H9 (cell line): ENCODE data around the gene KDR. TPM values are rescaled to one million over a fixed set of nuclear protein-coding genes. Genes with fewer than 3 reads are reported as not detected.

ENCODE experiments used
- DNase-seq: peaks from one replicate; pipeline ENCODE4 v3.0.0-alpha.2; 2017
- H2AFZ ChIP-seq: one replicate; pipeline ENCODE4 v1.6.1; 2013; ENCODE audit warnings: mild to moderate bottlenecking, low read length, control low read depth, moderate library complexity
- H2AK5ac ChIP-seq: 2 replicates; pipeline ENCODE4 v1.6.1; 2013; ENCODE audit warnings: low read length, control low read depth, mixed read lengths; ENCODE audit not compliant: insufficient read length
- H2BK120ac ChIP-seq: one replicate; pipeline ENCODE4 v1.6.1; 2013; ENCODE audit warnings: low read depth, mild to moderate bottlenecking, low read length, control low read depth, inconsistent platforms; ENCODE audit not compliant: poor library complexity, severe bottlenecking
- H2BK12ac ChIP-seq: 2 replicates; pipeline ENCODE4 v1.6.1; 2013; ENCODE audit warnings: low read length, control low read depth, mixed read lengths, low read depth; ENCODE audit not compliant: insufficient read length
- H2BK15ac ChIP-seq: 2 replicates; pipeline ENCODE4 v1.6.1; 2013; ENCODE audit warnings: low read depth, low read length, control low read depth
- H2BK20ac ChIP-seq: one replicate; pipeline ENCODE4 v1.6.1; 2013; ENCODE audit warnings: low read depth, mild to moderate bottlenecking, low read length, control low read depth, inconsistent platforms; ENCODE audit not compliant: poor library complexity, severe bottlenecking
- H2BK5ac ChIP-seq: 2 replicates; pipeline ENCODE4 v1.6.1; 2013; ENCODE audit warnings: low read length, control low read depth, mixed read lengths; ENCODE audit not compliant: insufficient read length
- H3K14ac ChIP-seq: 2 replicates; pipeline ENCODE4 v1.6.1; 2013; ENCODE audit warnings: low read length, control low read depth; ENCODE audit not compliant: insufficient read depth
- H3K18ac ChIP-seq: 2 replicates; pipeline ENCODE4 v1.6.1; 2013; ENCODE audit warnings: low read depth, mild to moderate bottlenecking, mixed read lengths, low read length, control low read depth; ENCODE audit not compliant: insufficient read length
- H3K23ac ChIP-seq: 2 replicates; pipeline ENCODE4 v1.6.1; 2013; ENCODE audit warnings: low read length, control low read depth, mixed read lengths, low read depth; ENCODE audit not compliant: insufficient read length
- H3K23me2 ChIP-seq: 2 replicates; pipeline ENCODE4 v1.6.1; 2013; ENCODE audit warnings: low read depth, mild to moderate bottlenecking, mixed read lengths, low read length, control low read depth; ENCODE audit not compliant: insufficient read length, poor library complexity, severe bottlenecking
- H3K27ac ChIP-seq: 2 replicates; pipeline ENCODE4 v1.5.1; 2013; ENCODE audit warnings: low read length, control low read depth, mixed read lengths, low read depth; ENCODE audit not compliant: insufficient read length
- H3K27me3 ChIP-seq: 2 replicates; pipeline ENCODE4 v1.6.1; 2013; ENCODE audit warnings: low read length, control low read depth, inconsistent platforms; ENCODE audit not compliant: insufficient read depth
- H3K4ac ChIP-seq: 2 replicates; pipeline ENCODE4 v1.6.1; 2013; ENCODE audit warnings: low read depth, mild to moderate bottlenecking, control low read depth, inconsistent platforms, low read length, moderate library complexity
- H3K4me1 ChIP-seq: 2 replicates; pipeline ENCODE4 v1.6.1; 2013; ENCODE audit warnings: low read length, control low read depth, inconsistent platforms; ENCODE audit not compliant: insufficient read depth
- H3K4me2 ChIP-seq: 2 replicates; pipeline ENCODE4 v1.6.1; 2013; ENCODE audit warnings: low read length, control low read depth, mixed read lengths; ENCODE audit not compliant: insufficient read length, insufficient read depth
- H3K56ac ChIP-seq: 2 replicates; pipeline ENCODE4 v1.6.1; 2013; ENCODE audit warnings: low read depth, mild to moderate bottlenecking, mixed read lengths, low read length, control low read depth; ENCODE audit not compliant: insufficient read length
- H3K79me1 ChIP-seq: 2 replicates; pipeline ENCODE4 v1.6.1; 2013; ENCODE audit warnings: low read depth, mild to moderate bottlenecking, moderate library complexity, low read length, control low read depth, inconsistent platforms; ENCODE audit not compliant: insufficient read depth, poor library complexity, severe bottlenecking
- H3K79me2 ChIP-seq: 2 replicates; pipeline ENCODE4 v1.6.1; 2013; ENCODE audit warnings: low read length, control low read depth, inconsistent platforms; ENCODE audit not compliant: insufficient read depth
- H3K9ac ChIP-seq: 2 replicates; pipeline ENCODE4 v1.6.1; 2013; ENCODE audit warnings: low read length, control low read depth, mixed read lengths; ENCODE audit not compliant: insufficient read length; ENCODE audit errors: extremely low read depth
- H3K9me3 ChIP-seq: one replicate; pipeline ENCODE4 v1.6.1; 2013; ENCODE audit warnings: low read depth, low read length, inconsistent platforms; ENCODE audit not compliant: control insufficient read depth
- H3T11ph ChIP-seq: one replicate; pipeline ENCODE4 v1.6.1; 2013; ENCODE audit warnings: mild to moderate bottlenecking, low read length, control low read depth, inconsistent platforms
- H4K20me1 ChIP-seq: one replicate; pipeline ENCODE4 v1.6.1; 2013; ENCODE audit not compliant: control insufficient read depth, insufficient read length, insufficient read depth
- H4K5ac ChIP-seq: 2 replicates; pipeline ENCODE4 v1.6.1; 2013; ENCODE audit warnings: low read depth, mild to moderate bottlenecking, mixed read lengths, low read length, control low read depth; ENCODE audit not compliant: insufficient read length
- H4K8ac ChIP-seq: replicated peaks from 2 replicates; pipeline ENCODE4 v1.6.1; 2013; ENCODE audit warnings: low read length, control low read depth, mixed read lengths, low read depth; ENCODE audit not compliant: insufficient read length
- H4K91ac ChIP-seq: 2 replicates; pipeline ENCODE4 v1.6.1; 2013; ENCODE audit warnings: low read depth, mild to moderate bottlenecking, moderate library complexity, mixed read lengths, low read length, control low read depth; ENCODE audit not compliant: insufficient read length
- H3K27ac Mint-ChIP-seq, 3 experiments: 2 replicates in 2 of 3; 3 replicates in 1 of 3; pipeline ENCODE4 v1.8.0; 2020 to 2021; ENCODE audit warnings: mixed read lengths in 3 of 3, mild to moderate bottlenecking in 1 of 3, moderate library complexity in 1 of 3
- H3K27me3 Mint-ChIP-seq: 2 replicates; pipeline ENCODE4 v1.8.0; 2021; ENCODE audit warnings: low read depth, mild to moderate bottlenecking, moderate library complexity, mixed read lengths
- H3K36me3 Mint-ChIP-seq, 3 experiments: 2 replicates in 2 of 3; 3 replicates in 1 of 3; pipeline ENCODE4 v1.8.0; 2020 to 2021; ENCODE audit warnings: low read depth in 3 of 3, mixed read lengths in 3 of 3; ENCODE audit not compliant: insufficient read depth in 1 of 3
- H3K4me1 Mint-ChIP-seq, 2 experiments: 2 replicates each; pipeline ENCODE4 v1.8.0; 2020; ENCODE audit warnings: mixed read lengths in 2 of 2
- H3K4me3 Mint-ChIP-seq, 2 experiments: 2 replicates in 1 of 2; 3 replicates in 1 of 2; pipeline ENCODE4 v1.8.0; 2020 to 2021; ENCODE audit warnings: mild to moderate bottlenecking in 2 of 2, mixed read lengths in 2 of 2, moderate library complexity in 1 of 2
- H3K9me3 Mint-ChIP-seq, 2 experiments: 2 replicates in 1 of 2; 3 replicates in 1 of 2; pipeline ENCODE4 v1.8.0; 2020; ENCODE audit warnings: mild to moderate bottlenecking in 2 of 2, mixed read lengths in 2 of 2, moderate library complexity in 1 of 2
- WGBS: extraction: QIAGEN DNeasy Blood & Tissue Kit; methylation state at CpG from one replicate; pipeline ENCODE4 v1.1.7; 2013; ENCODE audit warnings: missing lambda C conversion rate, low lambda C conversion rate, mixed read lengths; ENCODE audit not compliant: insufficient read length; ENCODE audit errors: extremely low coverage; 5-methylcytosine and 5-hydroxymethylcytosine counted together
- total RNA-seq: library from RNA; stranded (reverse); gene quantifications from 2 replicates; pipeline ENCODE4 v1.2.1, GENCODE V29; 2021
- TF ChIP-seq, protein P1 (sequence below): fragments of 200-600 bp; sonication (generic); conservative IDR thresholded peaks from 3 replicates; pipeline ENCODE4 v1.8.0; 2021; ENCODE audit warnings: antibody characterized with exemption, mild to moderate bottlenecking

Gene KDR
- total RNA-seq, 1 experiment from 2014 or later: 51.4 TPM

- Histone ChIP-seq H2BK120ac (no peak overlapping the region), H3K23ac (no peak overlapping the region), H3K18ac (no peak overlapping the region), H3K4me2 (no peak overlapping the region), H3T11ph (no peak overlapping the region), H3K23me2 (no peaks in the 10 kb centered on the region), H4K5ac (no peak overlapping the region), H2BK5ac (no peak overlapping the region), H3K56ac (no peak overlapping the region), H2AFZ (no peak overlapping the region), H3K79me1 (no peaks in the 10 kb centered on the region), H2AK5ac (no peak overlapping the region), H2BK15ac (no peak overlapping the region), H4K8ac (no peak overlapping the region), H4K20me1 (no peaks in the 10 kb centered on the region), H3K27ac (no peak overlapping the region), H3K4ac (no peak overlapping the region), H3K9ac (no peak overlapping the region), H3K4me1 (no peaks in the 10 kb centered on the region), H2BK20ac (no peak overlapping the region), H3K79me2 (no peaks in the 10 kb centered on the region), H3K9me3 (no peaks in the 10 kb centered on the region), H3K27me3 (no peaks in the 10 kb centered on the region), H2BK12ac (no peak overlapping the region), H3K14ac (no peak overlapping the region), H4K91ac (no peak overlapping the region)
- Mint-ChIP-seq H3K27ac (no peak overlapping the region; a peak in 1 of 7 replicates), H3K27me3 (no peaks in the 10 kb centered on the region), H3K4me3 (no peak overlapping the region), H3K9me3 (peaks cover 0 to 5% of the 10 kb centered on the region in 2 experiments; a peak in 1 of 5 replicates), H3K36me3 (no peaks in the 10 kb centered on the region), H3K4me1 (no peaks in the 10 kb centered on the region)
- TF ChIP-seq, protein P1, sequence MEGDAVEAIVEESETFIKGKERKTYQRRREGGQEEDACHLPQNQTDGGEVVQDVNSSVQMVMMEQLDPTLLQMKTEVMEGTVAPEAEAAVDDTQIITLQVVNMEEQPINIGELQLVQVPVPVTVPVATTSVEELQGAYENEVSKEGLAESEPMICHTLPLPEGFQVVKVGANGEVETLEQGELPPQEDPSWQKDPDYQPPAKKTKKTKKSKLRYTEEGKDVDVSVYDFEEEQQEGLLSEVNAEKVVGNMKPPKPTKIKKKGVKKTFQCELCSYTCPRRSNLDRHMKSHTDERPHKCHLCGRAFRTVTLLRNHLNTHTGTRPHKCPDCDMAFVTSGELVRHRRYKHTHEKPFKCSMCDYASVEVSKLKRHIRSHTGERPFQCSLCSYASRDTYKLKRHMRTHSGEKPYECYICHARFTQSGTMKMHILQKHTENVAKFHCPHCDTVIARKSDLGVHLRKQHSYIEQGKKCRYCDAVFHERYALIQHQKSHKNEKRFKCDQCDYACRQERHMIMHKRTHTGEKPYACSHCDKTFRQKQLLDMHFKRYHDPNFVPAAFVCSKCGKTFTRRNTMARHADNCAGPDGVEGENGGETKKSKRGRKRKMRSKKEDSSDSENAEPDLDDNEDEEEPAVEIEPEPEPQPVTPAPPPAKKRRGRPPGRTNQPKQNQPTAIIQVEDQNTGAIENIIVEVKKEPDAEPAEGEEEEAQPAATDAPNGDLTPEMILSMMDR: no peak
- DNase-seq: no peak
- WGBS: no CpG with 5 or more reads among the region's 4 CpGs
Measured at GRCh38 chr4:55055529-55055928, 69.9 kb downstream of the KDR start.
